ENCODE measurements around the gene KCNE3.

The KCNE3 gene

DNA sequence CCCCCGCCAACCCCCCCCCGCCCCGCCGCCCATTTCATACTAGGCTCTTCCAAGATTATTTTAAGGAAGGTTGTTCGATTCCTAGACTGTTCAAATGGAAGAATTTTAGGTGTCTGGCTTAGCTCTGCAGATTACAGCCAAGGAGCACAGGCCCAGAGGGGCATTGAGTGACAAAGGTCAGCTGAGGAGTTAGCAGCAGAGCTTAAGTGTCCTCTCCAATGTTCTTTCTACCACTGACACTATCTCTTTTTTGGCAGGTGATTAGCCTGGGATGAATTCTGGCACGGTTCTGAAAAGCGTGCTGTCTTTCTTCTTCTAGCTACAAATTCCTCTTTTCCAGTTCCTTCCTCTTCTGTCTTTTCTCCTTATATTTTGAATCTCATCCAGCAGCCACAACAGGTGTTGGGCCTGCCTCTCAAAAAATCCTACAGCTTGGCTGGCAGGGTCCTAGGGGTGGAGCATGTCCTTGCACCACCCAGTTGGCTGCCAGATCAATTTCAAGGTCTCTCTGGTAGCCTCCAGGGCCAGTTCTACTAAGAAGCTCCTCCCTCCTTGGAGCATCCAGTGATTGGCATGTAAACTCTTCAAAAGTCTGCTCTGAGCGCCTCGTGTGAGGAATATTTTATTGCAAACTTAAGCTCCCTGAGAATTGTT is 23.0 kb downstream of the KCNE3 start:
- no peak for FAIRE-seq
- TF ChIP-seq, protein P1, sequence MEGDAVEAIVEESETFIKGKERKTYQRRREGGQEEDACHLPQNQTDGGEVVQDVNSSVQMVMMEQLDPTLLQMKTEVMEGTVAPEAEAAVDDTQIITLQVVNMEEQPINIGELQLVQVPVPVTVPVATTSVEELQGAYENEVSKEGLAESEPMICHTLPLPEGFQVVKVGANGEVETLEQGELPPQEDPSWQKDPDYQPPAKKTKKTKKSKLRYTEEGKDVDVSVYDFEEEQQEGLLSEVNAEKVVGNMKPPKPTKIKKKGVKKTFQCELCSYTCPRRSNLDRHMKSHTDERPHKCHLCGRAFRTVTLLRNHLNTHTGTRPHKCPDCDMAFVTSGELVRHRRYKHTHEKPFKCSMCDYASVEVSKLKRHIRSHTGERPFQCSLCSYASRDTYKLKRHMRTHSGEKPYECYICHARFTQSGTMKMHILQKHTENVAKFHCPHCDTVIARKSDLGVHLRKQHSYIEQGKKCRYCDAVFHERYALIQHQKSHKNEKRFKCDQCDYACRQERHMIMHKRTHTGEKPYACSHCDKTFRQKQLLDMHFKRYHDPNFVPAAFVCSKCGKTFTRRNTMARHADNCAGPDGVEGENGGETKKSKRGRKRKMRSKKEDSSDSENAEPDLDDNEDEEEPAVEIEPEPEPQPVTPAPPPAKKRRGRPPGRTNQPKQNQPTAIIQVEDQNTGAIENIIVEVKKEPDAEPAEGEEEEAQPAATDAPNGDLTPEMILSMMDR (IDR thresholded peaks at IDR 0.05; ENCODE audit: insufficient read depth, missing control alignments), result no peak
- DNase-seq (ENCODE audit: insufficient read length, low spot score), result no peak

DNA sequence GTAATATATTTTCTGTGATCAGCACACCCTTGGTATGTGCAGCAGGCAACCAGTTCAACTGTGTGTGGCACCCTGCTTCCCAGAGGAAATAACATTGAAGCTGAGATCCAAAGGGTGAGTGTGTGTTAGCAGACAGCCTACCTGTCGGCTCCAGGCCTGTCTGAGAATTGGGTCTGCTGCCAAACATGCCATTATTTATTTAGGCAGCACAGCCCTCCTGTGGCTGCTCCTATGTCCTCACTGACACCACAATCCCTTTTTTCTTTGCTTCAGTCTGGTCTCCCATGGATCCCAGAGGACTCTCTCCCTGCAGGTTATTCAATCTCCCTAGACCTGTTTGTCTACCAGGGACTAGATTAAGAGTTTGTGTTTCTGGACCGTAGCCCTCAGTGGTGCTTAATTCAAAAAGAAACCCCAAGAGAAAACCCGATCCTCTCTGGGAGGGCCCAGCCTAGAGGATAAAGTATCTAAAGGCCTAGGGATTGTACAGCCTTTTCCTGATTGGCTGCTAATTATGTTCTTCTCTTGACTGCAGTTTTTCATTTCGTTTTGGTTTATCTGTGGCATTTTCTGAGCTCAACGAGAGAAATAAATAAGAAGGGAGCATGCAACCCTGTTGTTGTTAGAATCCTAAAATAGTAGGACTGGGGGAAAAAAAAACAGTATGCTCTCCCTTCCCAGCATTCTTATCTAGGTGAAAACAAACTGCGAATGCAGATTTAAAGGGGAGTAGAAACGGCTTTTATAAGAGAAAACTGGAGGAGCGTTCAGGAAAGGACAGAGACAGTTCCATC is 24.1 kb downstream of the KCNE3 start:
- FAIRE-seq (no peak), DNase-seq (ENCODE audit: insufficient read length, low spot score) (no peak)
- TF ChIP-seq, protein P1 (IDR thresholded peaks at IDR 0.05; ENCODE audit: insufficient read depth, missing control alignments), result peak; percentile 52

DNA sequence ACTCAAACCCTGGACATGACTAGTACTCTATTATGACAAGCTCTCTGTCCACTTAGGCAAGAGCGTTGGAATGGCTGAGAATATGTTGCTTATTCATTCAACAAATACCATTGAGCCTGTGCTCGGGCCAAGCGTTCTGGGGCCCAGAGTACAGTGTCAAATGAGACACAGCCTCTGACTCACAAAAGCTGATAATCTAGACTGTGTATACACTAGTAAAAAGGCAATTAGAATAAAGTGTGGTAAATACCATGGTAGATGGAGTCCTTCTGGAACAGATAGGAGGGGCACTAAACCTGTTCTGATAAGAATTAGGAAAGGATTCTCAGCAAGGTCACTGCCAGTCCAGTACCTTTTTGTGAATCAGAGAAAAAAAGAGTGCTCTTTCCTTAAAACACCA is 24.7 kb downstream of the KCNE3 start:
- TF ChIP-seq, protein P1 (IDR thresholded peaks at IDR 0.05; ENCODE audit: insufficient read depth, missing control alignments), result no peak
- no peak for FAIRE-seq
- no peak for DNase-seq (ENCODE audit: insufficient read length, low spot score)

DNA sequence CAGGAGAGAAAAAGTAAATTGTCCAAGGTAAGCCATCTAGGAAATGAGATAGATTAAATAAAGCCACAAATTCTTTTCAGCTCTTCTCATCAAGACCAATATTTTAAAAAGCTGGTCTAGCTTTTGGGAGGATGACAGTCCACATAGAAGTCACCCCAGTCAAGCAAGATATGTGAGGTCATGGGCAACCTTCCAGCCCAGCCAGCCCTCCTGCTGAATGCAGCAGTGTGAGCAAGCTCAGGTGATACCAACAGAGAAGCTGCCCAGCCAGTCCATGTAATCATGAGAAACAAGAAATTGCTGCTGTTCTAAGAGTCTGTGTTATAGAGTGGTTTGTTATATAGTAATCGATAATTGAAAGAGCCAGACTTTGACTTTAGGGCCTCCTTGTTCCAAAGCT is 28.7 kb downstream of the KCNE3 start:
- no peak for FAIRE-seq

DNA sequence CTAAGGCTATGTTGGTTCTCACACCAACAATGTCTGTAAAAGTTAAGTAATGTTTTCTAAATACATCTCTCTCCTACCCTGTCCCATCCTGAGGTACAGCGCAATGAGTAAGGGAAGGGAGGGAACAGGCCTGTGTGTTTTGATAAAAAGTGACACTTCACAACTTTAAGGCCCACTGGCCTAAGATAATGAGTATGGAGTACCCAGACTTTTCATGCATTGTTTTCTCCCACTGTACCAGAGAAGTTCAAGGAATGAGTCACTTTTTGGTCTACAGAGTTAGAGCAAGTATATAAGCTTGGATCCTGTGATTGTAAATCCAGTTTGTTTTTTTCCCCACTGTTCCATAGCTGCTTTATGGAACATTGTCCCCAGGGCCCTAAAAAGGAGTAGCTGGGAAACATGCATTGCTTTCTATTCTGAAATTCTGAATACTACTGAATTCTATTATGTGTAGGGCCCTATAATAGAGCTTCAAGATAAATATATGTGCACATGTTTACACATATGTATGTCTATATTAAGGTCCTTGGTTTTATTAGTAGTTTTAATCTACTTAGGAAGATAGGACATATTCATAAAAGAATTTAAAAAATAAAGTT is 29.8 kb downstream of the KCNE3 start:
- DNase-seq (ENCODE audit: insufficient read length, low spot score) (no peak), FAIRE-seq (no peak)
- TF ChIP-seq, protein P1 (IDR thresholded peaks at IDR 0.05; ENCODE audit: insufficient read depth, missing control alignments), result no peak

More for the DNA sequence above, 28.7 kb downstream of the KCNE3 start:
- no peak for DNase-seq (ENCODE audit: insufficient read length, low spot score)
- TF ChIP-seq, protein P1 (IDR thresholded peaks at IDR 0.05; ENCODE audit: insufficient read depth, missing control alignments), result no peak

DNA sequence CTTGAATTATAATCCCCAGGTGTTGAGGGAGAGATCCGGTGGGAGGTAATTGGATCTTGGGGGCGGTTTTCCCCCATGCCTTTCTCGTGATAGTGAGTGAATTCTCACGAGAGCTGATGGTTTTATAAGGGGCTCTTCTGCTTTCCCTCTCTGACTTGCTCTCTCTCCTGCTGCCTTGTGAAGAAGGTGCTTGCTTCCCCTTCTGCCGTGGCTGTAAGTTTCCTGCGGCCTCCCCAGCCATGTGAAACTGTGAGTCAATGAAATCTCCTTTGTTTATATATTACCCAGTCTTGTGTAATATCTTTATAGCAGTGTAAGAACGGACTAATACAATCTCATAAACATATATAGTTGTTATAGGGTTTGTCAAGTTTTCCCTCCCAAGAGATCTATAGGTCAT is 32.8 kb downstream of the KCNE3 start:
- TF ChIP-seq, protein P1 (IDR thresholded peaks at IDR 0.05; ENCODE audit: insufficient read depth, missing control alignments), result no peak
- DNase-seq (ENCODE audit: insufficient read length, low spot score), result no peak
- FAIRE-seq, result no peak

Data from D721Med (cell line).